ENCODE measurements around the gene MYCBP.
"Not testable (repeated sequence)": the region's sequence is repeated elsewhere in the genome, so short reads cannot be mapped to it uniquely, and the experiment has no call there.

MYCBP gene

GRCh38 chr1:38852780-38853179 is 20.4 kb downstream of the MYCBP start:
- TF ChIP-seq, protein P1, sequence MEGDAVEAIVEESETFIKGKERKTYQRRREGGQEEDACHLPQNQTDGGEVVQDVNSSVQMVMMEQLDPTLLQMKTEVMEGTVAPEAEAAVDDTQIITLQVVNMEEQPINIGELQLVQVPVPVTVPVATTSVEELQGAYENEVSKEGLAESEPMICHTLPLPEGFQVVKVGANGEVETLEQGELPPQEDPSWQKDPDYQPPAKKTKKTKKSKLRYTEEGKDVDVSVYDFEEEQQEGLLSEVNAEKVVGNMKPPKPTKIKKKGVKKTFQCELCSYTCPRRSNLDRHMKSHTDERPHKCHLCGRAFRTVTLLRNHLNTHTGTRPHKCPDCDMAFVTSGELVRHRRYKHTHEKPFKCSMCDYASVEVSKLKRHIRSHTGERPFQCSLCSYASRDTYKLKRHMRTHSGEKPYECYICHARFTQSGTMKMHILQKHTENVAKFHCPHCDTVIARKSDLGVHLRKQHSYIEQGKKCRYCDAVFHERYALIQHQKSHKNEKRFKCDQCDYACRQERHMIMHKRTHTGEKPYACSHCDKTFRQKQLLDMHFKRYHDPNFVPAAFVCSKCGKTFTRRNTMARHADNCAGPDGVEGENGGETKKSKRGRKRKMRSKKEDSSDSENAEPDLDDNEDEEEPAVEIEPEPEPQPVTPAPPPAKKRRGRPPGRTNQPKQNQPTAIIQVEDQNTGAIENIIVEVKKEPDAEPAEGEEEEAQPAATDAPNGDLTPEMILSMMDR (IDR thresholded peaks at IDR 0.05; ENCODE audit: low read depth, low read length, missing control alignments) = no peak
- DNase-seq (ENCODE audit: low read depth) = no peak
- no peak overlapping the region for H3K4me3 ChIP-seq (ENCODE audit: low read depth, low read length)
- in situ Hi-C loops (cut with HindIII; ENCODE audit: low sequenced_read_pairs) = loop anchor here (25.0 kb wide), 1 partner anchor 235 kb away; no protein-coding TSS in a partner anchor

GRCh38 chr1:38848071-38848470 is 25.1 kb downstream of the MYCBP start:
- H3K4me3 ChIP-seq (ENCODE audit: low read depth, low read length) = no peak overlapping the region
- in situ Hi-C loops (cut with HindIII; ENCODE audit: low sequenced_read_pairs) = no loop called here
- TF ChIP-seq, protein P1 (IDR thresholded peaks at IDR 0.05; ENCODE audit: low read depth, low read length, missing control alignments) = no peak
- DNase-seq (ENCODE audit: low read depth) = no peak

DNA sequence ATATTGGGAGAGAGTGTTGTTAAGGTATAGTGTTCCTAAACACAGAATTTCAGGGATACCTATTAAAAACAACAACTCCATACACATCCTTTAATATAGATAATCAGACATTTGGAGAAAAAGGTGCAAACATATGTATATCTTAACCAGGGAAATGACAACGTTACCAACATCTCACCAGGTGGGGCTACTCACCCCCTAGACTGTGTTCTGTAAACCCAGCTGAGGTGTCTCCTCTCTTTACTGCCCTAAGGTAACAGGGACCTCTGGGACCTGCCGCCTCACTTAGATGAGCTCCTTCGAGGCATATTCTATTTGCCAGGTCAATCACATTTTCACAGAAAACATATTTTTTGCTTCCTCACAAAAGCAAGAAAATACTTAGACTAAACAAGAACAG is 26.9 kb downstream of the MYCBP start:
- in situ Hi-C loops (cut with HindIII; ENCODE audit: low sequenced_read_pairs) = no loop called here
- no peak for DNase-seq (ENCODE audit: low read depth)
- TF ChIP-seq, protein P1 (IDR thresholded peaks at IDR 0.05; ENCODE audit: low read depth, low read length, missing control alignments) = no peak
- H3K4me3 ChIP-seq (ENCODE audit: low read depth, low read length) = no peak overlapping the region

GRCh38 chr1:38845088-38845487 is 28.1 kb downstream of the MYCBP start:
- DNase-seq (ENCODE audit: low read depth) = not testable (repeated sequence)

GRCh38 chr1:38840281-38840680 is 32.9 kb downstream of the MYCBP start:
- no peak overlapping the region for H3K4me3 ChIP-seq (ENCODE audit: low read depth, low read length)
- no peak for DNase-seq (ENCODE audit: low read depth)
- TF ChIP-seq, protein P1 (IDR thresholded peaks at IDR 0.05; ENCODE audit: low read depth, low read length, missing control alignments) = no peak
- in situ Hi-C loops (cut with HindIII; ENCODE audit: low sequenced_read_pairs) = no loop called here

More at GRCh38 chr1:38845088-38845487, 28.1 kb downstream of the MYCBP start:
- in situ Hi-C loops (cut with HindIII; ENCODE audit: low sequenced_read_pairs); H3K4me3 ChIP-seq (ENCODE audit: low read depth, low read length): not testable (repeated sequence)

DNA sequence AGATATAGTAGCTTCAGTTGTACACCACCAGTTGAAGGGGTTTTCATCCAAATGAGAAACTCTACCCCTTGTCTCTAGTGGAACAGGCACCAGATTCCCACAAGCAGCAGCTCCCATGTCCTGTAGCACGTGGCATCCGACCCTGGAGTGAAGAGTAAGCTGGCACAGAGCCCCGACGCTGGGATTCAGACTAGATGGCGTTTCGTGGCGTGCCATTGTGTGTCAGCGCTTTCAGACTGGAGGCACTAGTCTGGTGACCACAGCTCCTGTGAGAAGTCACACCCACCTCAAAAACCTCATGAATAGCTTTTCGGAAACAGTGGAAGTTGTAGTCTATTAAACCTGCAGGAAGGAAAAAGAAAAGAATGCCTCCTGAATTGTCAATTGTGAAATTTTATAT is 33.8 kb downstream of the MYCBP start:
- H3K4me3 ChIP-seq (ENCODE audit: low read depth, low read length) = no peak overlapping the region
- TF ChIP-seq, protein P1 (IDR thresholded peaks at IDR 0.05; ENCODE audit: low read depth, low read length, missing control alignments) = no peak
- in situ Hi-C loops (cut with HindIII; ENCODE audit: low sequenced_read_pairs) = no loop called here
- DNase-seq (ENCODE audit: low read depth) = no peak

DNA sequence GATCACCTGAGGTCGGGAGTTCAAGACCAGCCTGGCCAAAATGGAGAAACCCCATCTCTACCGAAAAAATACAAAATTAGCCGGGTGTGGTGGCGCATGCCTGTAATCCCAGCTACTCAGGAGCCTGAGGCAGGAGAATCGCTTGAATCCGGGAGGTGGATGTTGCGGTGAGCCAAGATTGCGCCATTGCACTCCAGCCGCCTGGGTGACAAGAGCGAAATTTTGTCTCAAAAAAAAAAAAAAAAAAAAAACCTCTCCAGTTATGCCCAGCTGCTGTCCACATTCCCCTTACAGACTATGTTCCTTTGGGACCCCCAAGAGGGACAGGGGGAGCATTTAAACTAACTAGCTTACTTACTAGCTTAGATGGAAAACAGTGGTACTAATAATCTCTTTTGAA is 36.8 kb downstream of the MYCBP start:
- DNase-seq (ENCODE audit: low read depth); H3K4me3 ChIP-seq (ENCODE audit: low read depth, low read length); in situ Hi-C loops (cut with HindIII; ENCODE audit: low sequenced_read_pairs): not testable (repeated sequence)
